Measurements from ENCODE around the gene SP7.
"Not testable (repeated sequence)": the region's sequence is repeated elsewhere in the genome, so short reads cannot be mapped to it uniquely, and the experiment has no call there.

SP7 gene

DNA sequence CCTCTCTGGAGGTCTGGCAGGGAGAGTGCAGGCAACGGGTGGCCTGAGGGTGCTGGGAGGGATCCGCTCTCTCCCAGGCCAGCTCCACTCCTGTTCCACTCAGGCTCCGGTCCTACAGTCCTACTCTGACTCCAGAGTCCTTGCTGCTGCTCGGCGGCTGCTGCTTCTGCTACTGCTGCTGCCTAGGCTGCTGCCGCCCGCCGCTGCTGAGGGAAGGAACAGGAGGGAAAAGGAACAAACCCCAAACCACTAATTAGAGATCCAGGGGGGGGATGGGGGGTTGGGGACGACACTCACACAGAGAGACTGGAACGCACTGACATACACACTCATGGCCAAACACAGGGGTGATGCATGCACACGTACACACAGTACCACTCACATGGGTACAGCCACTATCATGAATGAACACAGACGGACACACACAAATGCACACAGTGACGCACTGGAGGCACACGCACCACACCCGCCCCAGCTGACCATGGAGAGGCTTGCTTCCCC is at the start of gene SP7:
Gene SP7, minus strand, starts transcription at position 174 of the 501 bp plus-strand sequence. CDS start 708 bp downstream, outside the sequence.
- DNase-seq, result no peak

DNA sequence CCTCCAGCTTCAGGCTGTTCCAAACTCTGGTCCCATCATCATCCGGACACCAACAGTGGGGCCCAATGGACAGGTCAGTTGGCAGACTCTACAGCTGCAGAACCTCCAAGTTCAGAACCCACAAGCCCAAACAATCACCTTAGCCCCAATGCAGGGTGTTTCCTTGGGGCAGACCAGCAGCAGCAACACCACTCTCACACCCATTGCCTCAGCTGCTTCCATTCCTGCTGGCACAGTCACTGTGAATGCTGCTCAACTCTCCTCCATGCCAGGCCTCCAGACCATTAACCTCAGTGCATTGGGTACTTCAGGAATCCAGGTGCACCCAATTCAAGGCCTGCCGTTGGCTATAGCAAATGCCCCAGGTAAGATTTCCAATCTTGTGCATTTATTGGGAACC is 47.1 kb upstream of the SP7 start:
- DNase-seq, result no peak

DNA sequence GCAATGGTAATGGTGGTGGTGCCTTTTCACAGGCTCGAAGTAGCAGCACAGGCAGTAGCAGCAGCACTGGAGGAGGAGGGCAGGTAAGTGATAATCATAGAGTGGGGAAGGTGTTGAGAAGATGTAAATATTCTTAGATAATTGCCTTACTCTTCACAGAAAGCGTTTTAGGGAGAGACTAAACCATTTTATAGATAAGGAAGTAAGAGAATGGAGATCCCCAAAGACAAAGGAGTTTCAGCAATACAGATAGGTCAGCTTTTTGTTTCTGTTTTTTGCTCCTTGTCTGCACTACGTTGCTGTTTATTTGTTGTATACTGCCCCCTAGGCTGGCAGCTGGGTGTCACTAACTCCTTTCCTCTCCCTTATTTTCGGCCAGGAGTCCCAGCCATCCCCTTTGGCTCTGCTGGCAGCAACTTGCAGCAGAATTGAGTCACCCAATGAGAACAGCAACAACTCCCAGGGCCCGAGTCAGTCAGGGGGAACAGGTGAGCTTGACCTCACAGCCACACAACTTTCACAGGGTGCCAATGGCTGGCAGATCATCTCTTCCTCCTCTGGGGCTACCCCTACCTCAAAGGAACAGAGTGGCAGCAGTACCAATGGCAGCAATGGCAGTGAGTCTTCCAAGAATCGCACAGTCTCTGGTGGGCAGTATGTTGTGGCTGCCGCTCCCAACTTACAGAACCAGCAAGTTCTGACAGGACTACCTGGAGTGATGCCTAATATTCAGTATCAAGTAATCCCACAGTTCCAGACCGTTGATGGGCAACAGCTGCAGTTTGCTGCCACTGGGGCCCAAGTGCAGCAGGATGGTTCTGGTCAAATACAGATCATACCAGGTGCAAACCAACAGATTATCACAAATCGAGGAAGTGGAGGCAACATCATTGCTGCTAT is 45.8 kb upstream of the SP7 start:
- no peak for DNase-seq

DNA sequence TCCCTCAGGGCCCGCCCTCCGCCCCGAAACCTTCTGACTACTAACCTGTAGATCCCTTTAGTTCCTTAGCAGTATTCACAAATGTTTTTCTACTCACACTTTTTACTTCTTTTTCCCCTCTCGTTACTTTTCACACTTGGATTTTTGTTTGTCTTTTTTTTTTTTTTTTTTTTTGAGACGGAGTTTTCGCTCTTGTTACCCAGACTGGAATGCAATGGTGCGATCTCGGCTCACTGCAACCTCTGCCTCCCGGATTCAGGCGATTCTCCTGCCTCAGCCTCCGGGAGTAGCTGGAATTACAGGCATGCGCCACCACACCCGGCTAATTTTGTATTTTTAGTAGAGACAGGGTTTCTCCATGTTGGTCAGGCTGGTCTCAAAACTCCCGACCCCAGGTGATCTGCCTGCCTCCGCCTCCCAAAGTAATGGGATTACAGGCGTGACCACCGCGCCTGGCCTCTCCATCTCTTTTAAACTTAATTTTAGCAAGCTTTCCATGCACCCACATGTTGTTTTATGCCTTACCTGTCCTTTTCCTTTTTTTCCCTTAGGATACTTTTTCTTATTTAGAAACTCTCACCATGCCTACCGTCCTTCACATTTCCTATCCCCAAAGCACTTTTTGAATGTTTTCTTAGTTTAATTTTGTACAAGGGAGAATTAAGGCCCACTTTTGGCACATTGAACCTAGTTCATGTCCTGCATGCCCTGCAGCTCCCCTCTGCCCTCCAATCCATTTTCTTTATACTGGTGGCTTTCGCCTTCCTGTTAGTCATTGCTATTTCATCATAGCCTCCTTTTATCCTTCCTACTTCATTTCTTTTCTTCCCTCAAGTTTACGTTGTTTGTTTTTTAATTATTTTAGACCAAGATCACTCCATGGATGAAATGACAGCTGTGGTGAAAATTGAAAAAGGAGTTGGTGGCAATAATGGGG is 44.9 kb upstream of the SP7 start:
- no peak for DNase-seq

DNA sequence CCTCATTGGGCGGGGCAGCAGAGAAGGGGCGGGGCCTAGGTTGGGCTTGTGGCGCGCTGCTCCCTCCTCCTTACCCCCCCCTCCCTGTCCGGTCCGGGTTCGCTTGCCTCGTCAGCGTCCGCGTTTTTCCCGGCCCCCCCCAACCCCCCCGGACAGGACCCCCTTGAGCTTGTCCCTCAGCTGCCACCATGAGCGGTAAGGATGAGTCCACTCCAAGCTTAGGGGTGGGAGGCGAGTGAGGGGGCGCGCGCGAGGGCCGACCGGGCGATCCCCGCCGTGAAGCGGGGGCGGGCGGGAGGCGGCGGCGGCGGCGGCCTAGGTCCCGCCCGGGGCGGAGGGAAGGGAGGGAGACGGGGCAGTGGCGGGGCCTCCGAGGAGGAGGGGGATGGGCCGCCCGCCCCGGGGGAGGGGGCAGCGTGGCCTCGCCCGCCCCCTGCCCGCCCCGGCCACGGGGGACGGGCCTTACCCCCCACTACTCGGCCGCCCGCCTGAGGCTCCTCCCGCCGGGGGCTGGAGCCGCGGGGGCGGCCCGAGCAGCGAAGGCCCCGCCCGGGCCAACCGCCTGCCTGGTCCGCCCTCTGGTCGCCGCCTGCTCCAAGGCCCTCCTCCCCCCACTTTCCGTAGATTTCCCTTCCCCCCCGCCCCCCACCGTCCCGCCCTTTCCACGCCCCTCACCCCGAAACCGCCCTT is 44.1 kb upstream of the SP7 start, which contains the start of gene SP1:
Gene SP1, plus strand, starts transcription at position 73 of the 690 bp plus-strand sequence. Its CDS starts 116 bp downstream, at position 189.
- DNase-seq, result peak; percentile 83

DNA sequence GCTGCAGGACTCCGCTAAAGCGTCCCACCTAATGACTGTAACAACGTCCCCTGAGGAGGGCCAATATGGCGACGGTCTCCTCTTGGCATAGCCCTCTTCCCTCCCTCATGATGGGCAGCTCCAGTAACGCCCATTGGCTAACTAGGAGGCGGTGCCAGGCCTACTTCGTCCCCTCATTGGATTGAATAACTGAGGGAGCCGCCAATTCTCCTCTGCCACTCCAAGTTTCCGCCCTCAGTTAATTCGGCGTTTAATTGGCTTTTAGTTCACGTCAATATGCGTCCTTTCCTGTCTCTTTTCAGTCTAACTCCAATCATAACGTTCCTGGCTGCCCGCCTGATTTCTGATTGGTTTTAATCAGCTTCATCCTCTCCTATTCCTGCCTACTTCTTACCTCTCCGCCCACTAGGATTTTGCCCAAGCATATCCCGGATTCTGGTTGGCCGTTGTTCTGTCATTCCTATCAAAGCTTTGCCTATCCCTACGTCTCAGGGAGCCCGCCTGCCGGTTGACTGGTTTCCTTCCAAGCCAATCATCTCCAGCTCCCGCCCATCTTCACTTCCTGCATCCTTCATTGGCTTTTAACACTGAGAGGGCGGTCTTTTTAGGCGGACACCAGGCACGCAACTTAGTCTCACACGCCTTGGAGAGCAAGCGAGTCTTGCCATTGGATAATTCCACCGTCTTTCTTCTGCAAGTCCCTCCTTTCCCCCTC is 43.4 kb upstream of the SP7 start:
- DNase-seq, result peak; percentile 100

DNA sequence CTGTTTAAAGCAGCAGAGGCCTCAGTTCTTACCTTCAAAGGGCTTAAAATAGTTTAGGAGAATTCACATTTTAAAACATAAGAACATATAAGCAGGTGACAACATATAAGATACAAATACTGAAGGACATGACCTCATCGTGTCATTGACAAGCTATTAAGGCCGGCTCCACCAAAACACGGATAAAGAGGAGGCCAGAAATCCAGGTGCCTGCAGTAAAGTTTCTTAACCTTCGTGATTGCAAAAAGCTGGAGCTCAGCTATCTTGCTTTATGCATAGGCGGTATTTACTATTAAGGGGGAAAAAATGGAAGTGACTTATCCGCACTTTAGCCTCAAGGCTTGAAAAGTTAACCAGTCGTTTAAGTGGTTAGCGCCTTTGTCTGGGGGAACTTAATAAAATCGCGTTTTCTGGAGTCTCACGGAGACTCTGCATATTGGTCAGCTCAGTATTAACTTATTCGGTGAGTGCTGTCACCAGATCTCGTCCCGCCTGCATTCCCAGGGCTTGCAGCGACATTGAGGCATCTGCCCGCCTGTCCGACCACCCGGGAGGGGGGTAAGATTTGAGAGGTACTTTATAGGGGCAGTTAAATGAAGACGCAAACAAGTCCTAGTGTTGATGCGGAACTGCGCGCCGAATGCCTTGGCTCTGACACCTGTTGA is 42.7 kb upstream of the SP7 start:
- no peak for DNase-seq

DNA sequence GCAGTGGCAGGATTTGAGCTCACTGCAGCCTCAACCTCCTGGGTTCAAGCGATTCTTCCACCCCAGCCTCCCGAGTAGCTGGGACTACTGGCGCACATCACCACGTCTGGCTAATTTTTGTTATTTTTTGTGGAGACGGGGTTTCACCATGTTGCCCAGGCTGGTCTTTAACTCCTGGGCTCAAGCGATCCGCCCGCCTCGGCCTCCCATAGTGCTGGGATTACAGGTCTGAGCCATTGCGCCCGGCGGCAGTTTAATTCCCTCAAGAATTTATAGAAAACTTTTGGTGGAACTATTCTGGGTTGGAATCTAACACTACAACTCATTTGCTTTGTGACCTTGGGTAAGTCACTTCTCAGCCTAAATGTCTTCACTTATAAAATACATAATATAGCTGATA is 42.1 kb upstream of the SP7 start:
- no peak for DNase-seq

DNA sequence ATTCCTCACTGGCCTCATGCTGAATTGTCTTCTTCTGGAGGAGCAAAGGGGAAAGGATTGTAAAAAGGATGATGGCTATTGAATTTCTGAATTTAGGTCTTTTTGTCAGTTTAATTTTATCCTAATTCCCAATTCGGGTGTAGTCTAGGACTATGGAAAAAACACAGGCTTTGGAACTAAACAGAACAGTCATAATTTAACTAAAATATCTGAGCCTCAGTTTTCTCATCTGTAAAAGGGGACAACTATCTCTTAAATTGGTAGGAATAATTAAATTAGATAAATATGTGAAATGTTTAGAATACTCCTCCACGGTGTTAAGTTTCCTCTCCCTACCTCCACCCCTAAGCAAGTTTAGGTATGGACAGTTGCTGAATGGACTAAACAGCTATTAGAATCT is 40.6 kb upstream of the SP7 start:
- no peak for DNase-seq

DNA sequence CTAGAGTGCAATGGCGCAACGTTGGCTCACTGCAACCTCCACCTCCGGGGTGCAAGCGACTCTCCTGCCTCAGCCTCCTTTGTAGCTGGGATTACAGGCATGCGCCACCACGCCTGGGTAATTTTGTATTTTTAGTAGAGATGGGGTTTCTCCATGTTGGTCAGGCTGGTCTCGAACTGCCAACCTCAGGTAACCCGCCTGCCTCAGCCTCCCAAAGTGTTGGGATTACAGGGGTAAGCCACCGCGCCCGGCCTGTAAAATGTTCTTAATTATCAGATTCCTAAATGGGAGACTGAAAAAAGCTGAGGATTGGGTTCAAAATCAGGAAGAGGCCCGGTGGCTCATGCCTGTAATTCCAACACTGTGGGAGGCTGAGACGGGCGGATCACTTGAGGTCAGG is 38.1 kb upstream of the SP7 start:
- DNase-seq, result not testable (repeated sequence)

DNA sequence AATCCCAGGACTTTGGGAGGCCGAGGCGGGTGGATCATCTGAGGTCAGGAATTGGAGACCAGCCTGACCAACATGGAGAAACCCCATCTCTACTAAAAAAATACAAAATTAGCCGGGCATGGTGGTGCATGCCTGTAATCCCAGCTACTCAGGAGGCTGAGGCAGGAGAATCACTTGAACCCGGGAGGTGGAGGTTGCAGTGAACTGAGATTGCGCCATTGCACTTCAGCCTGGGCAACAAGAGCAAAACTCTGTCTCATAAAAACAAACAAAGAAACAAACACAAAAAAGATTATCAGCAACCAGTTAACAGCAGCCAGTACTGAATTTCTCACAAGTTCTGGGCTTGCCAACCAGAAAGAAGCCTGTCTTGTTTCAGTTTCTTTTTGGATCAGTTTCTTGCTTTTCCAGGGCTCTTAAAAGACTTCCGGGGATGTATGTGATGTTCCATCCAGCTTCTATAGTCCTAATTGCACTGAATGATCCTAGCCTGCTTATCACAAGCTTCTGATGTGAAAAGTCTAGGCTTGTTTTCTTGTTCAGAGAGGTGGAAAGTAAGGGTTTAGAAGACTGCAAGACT is 37.5 kb upstream of the SP7 start:
- DNase-seq, result not testable (repeated sequence)

DNA sequence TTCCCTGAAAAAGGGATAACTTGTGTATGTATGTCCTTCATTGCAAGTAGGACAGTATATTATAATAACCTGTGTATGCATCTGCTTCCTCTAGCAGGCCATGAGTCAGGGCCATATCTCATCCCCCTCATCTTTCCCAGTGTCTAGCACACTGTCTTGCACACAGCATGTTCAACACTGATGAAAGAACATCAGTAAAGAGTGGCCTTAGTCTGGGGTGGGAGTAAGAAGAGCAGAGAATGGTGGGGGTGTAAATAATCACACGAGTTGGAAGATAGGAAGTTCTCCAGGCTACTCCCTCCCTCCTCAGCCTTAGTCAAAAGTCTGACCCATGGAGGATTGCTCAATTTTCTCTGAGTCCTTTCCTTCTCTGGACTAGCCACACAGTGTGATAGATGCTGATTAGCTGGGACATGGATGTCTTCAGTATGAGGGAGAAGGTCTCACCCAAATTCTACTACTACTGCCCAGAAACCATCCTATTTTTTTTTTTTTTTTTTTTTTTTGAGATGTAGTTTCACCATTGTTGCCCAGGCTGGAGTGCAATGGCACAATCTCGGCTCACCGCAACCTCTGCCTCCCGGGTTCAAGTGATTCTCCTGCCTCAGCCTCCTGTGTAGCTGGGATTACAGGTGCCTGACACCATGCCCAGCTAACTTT is 29.2 kb upstream of the SP7 start:
- no peak for DNase-seq

DNA sequence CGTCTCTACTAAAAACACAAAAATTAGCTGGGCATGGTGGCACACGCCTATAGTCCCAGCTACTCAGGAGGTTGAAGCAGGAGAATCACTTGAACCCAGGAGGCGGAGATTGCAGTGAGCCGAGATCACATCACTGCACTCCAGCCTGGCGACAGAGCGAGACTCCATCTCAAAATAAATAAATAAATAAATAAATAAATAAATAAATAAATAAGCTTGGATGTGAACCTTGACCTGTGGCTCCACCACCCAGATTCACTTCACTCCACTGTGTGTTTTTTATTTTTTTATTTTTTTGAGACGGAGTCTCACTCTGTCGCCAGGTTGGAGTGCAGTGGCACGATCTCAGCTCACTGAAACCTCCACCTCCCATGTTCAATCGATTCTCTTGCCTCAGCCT is 25.5 kb upstream of the SP7 start:
- DNase-seq, result not testable (repeated sequence)

DNA sequence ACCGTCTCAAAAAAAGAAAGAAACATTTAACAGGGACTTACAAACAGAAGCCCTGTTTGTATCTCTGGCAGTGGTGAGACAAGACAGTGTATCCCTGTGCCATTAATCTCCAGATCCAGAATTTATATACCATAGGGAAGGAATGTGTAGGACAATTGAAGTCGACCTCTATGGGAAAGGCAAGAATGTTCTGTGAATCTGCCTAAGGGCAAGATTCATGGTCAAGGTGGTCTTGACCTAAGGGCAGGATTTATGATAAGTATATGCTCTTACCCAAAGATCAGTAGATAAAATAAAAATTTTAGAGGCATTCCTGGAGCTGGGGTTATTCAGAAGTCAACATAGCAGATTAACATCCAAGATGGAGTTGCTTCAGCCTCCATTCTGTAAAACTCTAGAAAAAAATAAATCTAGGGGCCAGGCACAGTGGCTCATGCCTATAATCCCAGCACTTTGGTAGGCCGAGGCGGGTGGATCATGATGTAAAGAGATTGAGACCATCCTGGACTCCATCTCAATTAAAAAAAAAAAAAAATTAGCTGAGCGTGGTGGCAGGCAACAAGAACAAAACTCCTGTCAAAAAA is 22.8 kb upstream of the SP7 start:
- DNase-seq, result no peak

DNA sequence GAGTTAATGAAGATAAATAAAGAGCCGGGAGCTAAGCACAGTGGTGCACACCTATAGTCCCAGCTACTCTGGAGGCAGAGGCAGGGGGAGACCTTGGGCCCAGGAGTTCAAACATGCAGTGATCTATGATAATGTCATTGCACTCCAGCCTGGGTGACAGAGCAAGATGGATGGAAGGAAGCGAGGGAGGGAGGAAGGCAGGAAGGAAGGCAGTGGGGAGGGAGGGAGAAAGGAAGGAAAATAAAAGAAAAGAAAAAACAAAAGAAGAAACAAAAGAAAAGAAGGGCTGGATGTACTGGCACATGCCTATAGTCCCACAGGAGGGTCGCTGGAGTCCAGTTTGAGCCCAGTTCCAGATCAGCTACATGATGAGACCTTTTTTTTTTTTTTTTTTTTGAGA is 19.0 kb upstream of the SP7 start:
- DNase-seq, result no peak

DNA sequence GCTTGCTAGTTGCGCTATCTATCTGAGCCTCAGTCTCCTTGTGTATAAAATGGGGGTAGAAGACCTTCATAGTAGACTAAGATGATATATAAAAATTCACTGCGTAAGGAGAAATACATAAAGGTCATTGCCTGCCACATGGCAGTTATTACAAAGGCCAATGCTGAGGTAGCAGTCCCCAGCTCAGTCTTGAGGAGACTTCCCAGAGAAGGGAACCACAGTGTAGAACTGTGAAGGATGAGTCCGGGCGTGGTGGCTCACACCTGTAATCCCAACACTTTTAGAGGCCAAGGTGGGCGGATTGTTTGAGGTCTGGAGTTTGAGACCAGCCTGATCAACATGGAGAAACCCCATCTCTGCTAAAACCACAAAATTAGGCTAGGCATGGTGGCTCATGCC is 17.1 kb upstream of the SP7 start:
- no peak for DNase-seq

DNA sequence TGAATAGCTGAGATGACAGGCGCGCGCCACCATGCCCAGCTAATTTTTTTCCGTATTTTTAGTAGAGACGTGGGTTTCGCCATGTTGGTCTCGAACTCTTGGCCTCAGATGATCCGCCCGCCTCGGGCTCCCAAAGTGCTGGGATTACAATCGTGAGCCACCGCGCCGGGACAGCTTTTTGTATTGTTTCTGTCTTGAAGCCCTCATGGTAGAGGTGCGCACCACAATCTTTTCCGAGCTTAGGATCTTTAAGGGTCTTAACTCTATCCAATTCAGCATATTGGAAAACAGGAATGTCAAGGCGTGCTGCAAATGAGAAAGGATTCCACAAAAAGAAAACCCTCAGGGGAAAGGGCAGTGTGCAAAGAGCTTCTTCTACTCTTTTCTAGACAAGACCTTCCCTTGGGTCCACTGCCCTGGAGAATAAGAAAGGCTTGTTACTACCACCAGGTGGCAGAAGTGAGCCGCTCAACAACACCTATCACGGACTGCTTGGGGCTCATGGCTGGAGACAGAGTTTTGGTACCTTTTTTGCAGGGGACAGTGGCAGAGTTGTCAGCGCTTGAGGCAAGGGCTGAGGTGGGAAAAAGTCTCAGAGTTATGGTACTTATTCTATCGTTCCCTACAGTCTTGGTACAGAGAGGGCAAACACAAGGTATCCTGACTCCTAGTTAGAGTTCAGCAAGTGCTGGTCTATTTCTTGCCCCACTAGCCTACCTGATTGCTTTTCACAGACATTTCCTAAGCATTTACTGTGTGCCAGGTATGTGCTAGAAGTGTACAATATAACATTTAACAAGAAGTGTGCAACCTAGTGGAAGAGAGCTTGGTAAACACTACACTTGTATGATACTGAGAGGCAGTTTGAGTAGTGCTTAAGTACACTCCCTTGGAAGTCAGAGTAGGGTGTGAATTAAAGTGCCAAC is 16.4 kb upstream of the SP7 start:
- peak; percentile 69 for DNase-seq

DNA sequence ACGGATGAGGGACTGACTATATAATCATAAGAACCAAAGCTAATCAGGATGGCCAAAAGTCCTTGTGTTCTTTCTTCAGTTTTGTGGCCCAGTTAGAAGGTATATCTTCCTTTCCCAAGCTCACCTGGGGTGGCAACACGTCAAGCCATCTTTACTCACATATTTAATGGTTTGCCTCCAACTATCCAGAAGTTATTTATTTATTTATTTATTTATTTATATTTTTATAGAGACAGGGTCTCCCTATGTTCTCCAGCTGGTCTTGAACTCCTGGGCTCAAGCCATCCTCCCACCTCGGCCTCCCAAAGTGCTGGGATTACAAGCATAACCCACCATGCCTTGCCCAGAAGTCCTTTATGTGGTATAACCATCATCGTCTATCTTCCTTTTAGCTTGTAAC is 11.8 kb upstream of the SP7 start:
- DNase-seq, result no peak

DNA sequence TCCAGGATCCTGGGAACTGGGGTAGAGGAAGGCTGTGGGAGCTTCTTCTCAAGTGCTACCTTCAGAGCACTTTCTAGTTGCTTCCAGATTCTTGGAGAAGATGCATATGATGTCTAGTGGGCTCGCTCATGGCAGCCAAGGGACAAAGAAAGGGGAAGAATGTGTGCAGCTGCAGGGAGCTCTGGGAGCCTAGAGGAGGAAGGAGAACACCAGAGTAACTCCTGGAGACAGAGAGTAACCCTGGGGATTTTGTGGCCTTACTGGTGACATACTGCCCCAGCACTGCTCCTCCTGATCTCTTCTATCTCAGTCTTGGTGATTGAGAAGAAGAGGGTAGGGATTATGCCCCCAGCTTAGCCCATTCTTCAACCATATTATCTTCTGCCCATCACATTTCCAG is 10.3 kb upstream of the SP7 start:
- DNase-seq, result no peak
